K562 (cell line): ENCODE data around the gene ASAH2. TPM values are rescaled to one million over a fixed set of nuclear protein-coding genes. Genes with fewer than 3 reads are reported as not detected.

Experiments
- ARID1B ChIP-seq: fragments of 450-650 bp; IDR thresholded peaks from 2 replicates; pipeline ENCODE4 v1.6.1; 2016; ENCODE audit warnings: antibody characterized with exemption, mild to moderate bottlenecking, inconsistent platforms
- BCOR ChIP-seq: fragments of 450-650 bp; IDR thresholded peaks from 2 replicates; pipeline ENCODE4 v1.6.1; 2016
- CTBP1 ChIP-seq: fragments of 450-650 bp; IDR thresholded peaks from 2 replicates; pipeline ENCODE4 v1.6.1; 2016; ENCODE audit warnings: borderline replicate concordance
- CTCF ChIP-seq, 3 experiments: IDR thresholded peaks in 2 of 3; conservative IDR thresholded peaks in 1 of 3; 2 replicates each; pipeline ENCODE4 v1.5.1; 2011 to 2012; ENCODE audit warnings: low read length in 3 of 3, mild to moderate bottlenecking in 3 of 3, control low read depth in 2 of 3, improper control_type of control experiment in 1 of 3, inconsistent platforms in 1 of 3, low read depth in 1 of 3, mixed read lengths in 1 of 3, moderate library complexity in 1 of 3; ENCODE audit not compliant: insufficient read depth in 2 of 3
- EP400 ChIP-seq: fragments of 450-650 bp; IDR thresholded peaks from 2 replicates; pipeline ENCODE4 v1.6.1; 2017; ENCODE audit warnings: antibody characterized with exemption, mild to moderate bottlenecking, moderate library complexity
- HDAC1 ChIP-seq, 2 experiments: fragments of 450-650 bp; IDR thresholded peaks; 2 replicates each; pipeline ENCODE4 v1.6.1; 2016 to 2017; ENCODE audit warnings: inconsistent platforms in 1 of 2, mild to moderate bottlenecking in 1 of 2, moderate library complexity in 1 of 2
- IFI16 ChIP-seq: fragments of 250-450 bp; sonication (Bioruptor Pico); IDR thresholded peaks from 2 replicates; pipeline ENCODE4 v2.1.2; 2022; ENCODE audit warnings: mild to moderate bottlenecking, inconsistent platforms
- MAFK ChIP-seq: IDR thresholded peaks from 2 replicates; pipeline ENCODE4 v1.6.1; 2011; ENCODE audit warnings: low read length, improper control_type of control experiment
- MCM3 ChIP-seq: fragments of 450-650 bp; IDR thresholded peaks from 2 replicates; pipeline ENCODE4 v1.6.1; 2016
- NEUROD1 ChIP-seq: fragments of 150-350 bp; IDR thresholded peaks from 2 replicates; pipeline ENCODE4 v1.6.1; 2014; ENCODE audit warnings: borderline replicate concordance, low read length, low read depth; ENCODE audit not compliant: partially characterized antibody
- NFE2L1 ChIP-seq: fragments of 450-650 bp; IDR thresholded peaks from 2 replicates; pipeline ENCODE4 v1.6.1; 2016; ENCODE audit warnings: missing genetic modification characterization, low read depth, mild to moderate bottlenecking, missing compliant biosample characterization, moderate library complexity, borderline replicate concordance
- PRDM10 ChIP-seq: fragments of 450-650 bp; IDR thresholded peaks from 2 replicates; pipeline ENCODE4 v1.6.1; 2018; ENCODE audit not compliant: partially characterized antibody
- PRMT5 ChIP-seq: sonication (generic); formaldehyde crosslinking; IDR thresholded peaks from 2 replicates; pipeline ENCODE4 v1.5.0; 2020; ENCODE audit warnings: missing genetic modification reagents
- SLC30A9 ChIP-seq: fragments of 250-450 bp; sonication (Bioruptor Pico); IDR thresholded peaks from 2 replicates; pipeline ENCODE4 v1.8.0; 2022; ENCODE audit warnings: mild to moderate bottlenecking, moderate library complexity
- TAF15 ChIP-seq: fragments of 200-400 bp; formaldehyde crosslinking; IDR thresholded peaks from 2 replicates; pipeline ENCODE4 v1.6.1; 2017; ENCODE audit warnings: mild to moderate bottlenecking, low read depth, low read length, moderate library complexity
- TCF3 ChIP-seq: sonication (generic); formaldehyde crosslinking; IDR thresholded peaks from 2 replicates; pipeline ENCODE4 v1.4.0; 2020; ENCODE audit warnings: mild to moderate bottlenecking, missing genetic modification reagents
- ZC3H11A ChIP-seq: IDR thresholded peaks from 2 replicates; pipeline ENCODE4 v1.6.1; 2012; ENCODE audit warnings: low read depth, low read length, improper control_type of control experiment
- ZNF197 ChIP-seq: fragments of 200-800 bp; sonication (Bioruptor generic); IDR thresholded peaks from 2 replicates; pipeline ENCODE4 v1.6.1; 2016; ENCODE audit warnings: low read depth, missing genetic modification characterization, missing compliant biosample characterization
- ZNF3 ChIP-seq: fragments of 250-450 bp; sonication (Bioruptor Pico); IDR thresholded peaks from 2 replicates; pipeline ENCODE4 v1.5.0; 2021; ENCODE audit warnings: mild to moderate bottlenecking, moderate library complexity
- ZNF311 ChIP-seq: fragments of 250-450 bp; sonication (Bioruptor Pico); IDR thresholded peaks from 2 replicates; pipeline ENCODE4 v1.4.0; 2020; ENCODE audit warnings: mild to moderate bottlenecking, moderate library complexity
- ZNF639 ChIP-seq, 2 experiments: fragments of 200-800 bp in 1 of 2; sonication (Bioruptor generic) in 1 of 2; sonication (generic) in 1 of 2; formaldehyde crosslinking in 1 of 2; IDR thresholded peaks in 1 of 2; conservative IDR thresholded peaks in 1 of 2; 2 replicates each; pipeline versions ENCODE4 v1.5.0 to v1.6.1; 2016 to 2020; ENCODE audit warnings: missing compliant biosample characterization in 1 of 2, missing genetic modification characterization in 1 of 2, missing genetic modification reagents in 1 of 2
- polyA plus RNA-seq, 8 experiments: library from polyadenylated mRNA; depleted of rRNA in 4 of 8; stranded (reverse) in 5 of 8; unstranded in 3 of 8; fragments of >200 nt; fragmentation: Nextera tagmentation in 2 of 8; fragmentation: Illumina TruSeq in 1 of 8; extraction: Ambion mirVana in 2 of 8; extraction: Trizol in 1 of 8; gene quantifications; 2 replicates each; pipeline versions ENCODE4 v1.2.1 to v1.2.3, GENCODE V29; 2011 to 2014; ENCODE audit warnings: inconsistent platforms in 1 of 8, missing spikeins in 1 of 8
- total RNA-seq, 7 experiments: library from RNA; depleted of rRNA in 6 of 7; stranded (reverse); fragments of >200 nt in 6 of 7; fragmentation: Illumina TruSeq in 2 of 7; extraction: Trizol in 2 of 7; gene quantifications; 2 replicates each; pipeline versions ENCODE4 v1.2.1 to v1.2.3, GENCODE V29; 2011 to 2021; ENCODE audit warnings: low replicate concordance in 1 of 7

The ASAH2 gene
- total and polyA plus RNA-seq, 9 of the 15 experiments (the other 6 are each of a cell fraction or from before 2014, with no cell fraction given), result 2.5 to 12.0 (median 8.5) TPM

GRCh38 chr10:50271564-50272250 lies 20.4 kb upstream of the ASAH2 start (continued):
- TF ChIP-seq ZNF639 (CRISPR knock-in tag; conservative IDR thresholded peaks at IDR 0.05 in 1 of 2, IDR thresholded peaks at IDR 0.05 in 1 of 2), result no peak
- TF ChIP-seq TCF3 (CRISPR knock-in tag), result no peak
- TF ChIP-seq ZNF197, result no peak
- TF ChIP-seq IFI16 (CRISPR knock-in tag), result no peak
- no peak for TF ChIP-seq HDAC1 (IDR thresholded peaks at IDR 0.05)
- no peak for TF ChIP-seq MCM3
- TF ChIP-seq NEUROD1, result no peak
- TF ChIP-seq ARID1B, result 0 out of 2 replicates have a peak, but pooled peaks have one; percentile 16
- no peak for TF ChIP-seq BCOR
- no peak for TF ChIP-seq SLC30A9 (CRISPR knock-in tag)
- peak; percentile 44 to 57 (median 56); a peak in 5 of 6 replicates for TF ChIP-seq CTCF (IDR thresholded peaks at IDR 0.05 in 2 of 3, conservative IDR thresholded peaks at IDR 0.05 in 1 of 3; ENCODE audit: insufficient read depth in 2 of 3, low read depth in 1 of 3, low read length in 3 of 3)
- TF ChIP-seq TAF15, result no peak
- no peak for TF ChIP-seq ZNF311 (CRISPR knock-in tag)
- no peak for TF ChIP-seq EP400
- TF ChIP-seq CTBP1, result peak; percentile 73; the same call in 1 of the 2 replicates
- no peak for TF ChIP-seq PRDM10
- TF ChIP-seq MAFK, result no peak
- no peak for TF ChIP-seq PRMT5 (CRISPR knock-in tag)
- TF ChIP-seq ZC3H11A, result no peak
- TF ChIP-seq ZNF3 (CRISPR knock-in tag), result no peak
- no peak for TF ChIP-seq NFE2L1 (tag)
